Mesenteric fat pad (tissue), 1 donor: ENCODE measurements around the gene OR7A10. TPM values are rescaled to one million over a fixed set of nuclear protein-coding genes. Genes with fewer than 3 reads are reported as not detected.

Experiments used
- DNase-seq: peaks from one replicate; pipeline ENCODE4 v3.0.0-alpha.2; 2020; ENCODE audit warnings: low spot score
- long read RNA-seq: library from polyadenylated mRNA; unstranded; transcript quantifications from one replicate; pipeline ENCODE4 v2.0.0, GENCODE V29; 2020
- total RNA-seq: library from RNA; stranded (reverse); fragmentation: NEBNext Ultra II Directional; extraction: Animal tissue kit (Norgen Biotek cat#: 25700); gene quantifications from one replicate; pipeline ENCODE4 v1.2.1, GENCODE V29; 2021
- donor health status: DM: yes; HTN: yes; CAD: no.

OR7A10 gene
- not detected for total RNA-seq
- long read RNA-seq = 0 reads

GRCh38 chr19:14848822-14849221, at the start of gene OR7A10:
Gene OR7A10, minus strand, starts transcription at chr19:14848922. Its CDS starts 7,045 bp downstream, at chr19:14841877.
- DNase-seq = no peak

DNA sequence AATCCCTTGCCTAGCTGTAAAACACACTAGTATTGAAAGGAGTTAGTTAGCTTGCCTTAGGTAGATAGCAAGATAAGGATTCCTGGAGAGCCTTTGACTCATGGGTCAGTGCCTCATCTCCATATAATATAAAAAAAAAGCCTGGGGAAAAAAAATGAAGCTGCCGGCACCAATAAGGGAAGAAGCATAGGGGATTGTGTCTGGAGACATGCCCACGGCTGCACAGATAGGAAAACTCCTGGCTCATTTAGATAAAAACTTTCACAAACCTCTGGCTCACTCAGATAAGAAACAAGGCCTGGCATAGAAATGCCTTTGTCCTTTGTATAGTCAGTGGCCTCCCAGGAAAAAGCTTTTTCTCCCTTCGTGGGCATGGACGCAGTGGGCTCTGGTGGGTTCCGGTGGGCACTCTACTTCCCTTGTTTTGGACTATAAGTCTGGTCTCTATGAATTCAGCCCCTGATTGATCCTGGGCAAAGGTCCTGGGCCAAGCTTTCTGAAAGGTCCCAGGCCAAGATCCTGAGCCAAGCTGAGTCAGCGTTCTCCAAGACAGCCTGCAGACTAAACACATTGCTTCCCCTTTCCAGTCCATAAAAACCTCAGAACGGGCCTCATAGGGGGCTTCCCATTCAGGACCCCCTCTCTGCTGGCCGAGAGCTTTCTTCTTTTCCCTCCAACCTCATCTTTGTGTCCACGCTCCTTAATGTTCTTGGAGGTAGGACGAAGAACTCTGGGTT, 42.1 kb upstream of the OR7A10 start:
- no peak for DNase-seq

GRCh38 chr19:14889994-14890642, 41.4 kb upstream of the OR7A10 start:
- no peak for DNase-seq

GRCh38 chr19:14886032-14886431, 37.3 kb upstream of the OR7A10 start, which contains the start of gene OR7A17:
Gene OR7A17, minus strand, starts transcription at chr19:14886132. Its CDS starts 4,777 bp downstream, at chr19:14881355.
- no peak for DNase-seq

GRCh38 chr19:14871619-14872230, 23.0 kb upstream of the OR7A10 start:
- no peak for DNase-seq

GRCh38 chr19:14868497-14868896, 19.8 kb upstream of the OR7A10 start:
- no peak for DNase-seq

DNA sequence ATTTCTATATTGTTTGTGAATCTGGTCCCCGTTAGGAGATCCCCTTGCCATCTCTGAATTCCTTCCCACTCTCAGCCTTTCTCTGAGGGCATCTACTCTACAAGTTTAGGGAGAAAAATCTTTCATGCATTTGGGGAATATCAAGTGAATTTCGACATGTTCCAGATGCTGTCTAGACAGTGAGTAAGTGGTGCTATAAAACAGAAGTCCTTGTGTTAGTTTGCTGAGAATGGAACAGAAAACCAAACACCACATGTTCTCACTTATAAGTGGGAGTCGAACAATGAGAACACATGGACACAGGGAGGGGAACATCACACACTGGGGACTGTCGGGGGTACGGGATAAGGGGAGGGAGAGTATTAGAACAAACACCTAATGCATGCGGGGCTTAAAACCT, 5.1 kb downstream of the OR7A10 start:
- DNase-seq = no peak

DNA sequence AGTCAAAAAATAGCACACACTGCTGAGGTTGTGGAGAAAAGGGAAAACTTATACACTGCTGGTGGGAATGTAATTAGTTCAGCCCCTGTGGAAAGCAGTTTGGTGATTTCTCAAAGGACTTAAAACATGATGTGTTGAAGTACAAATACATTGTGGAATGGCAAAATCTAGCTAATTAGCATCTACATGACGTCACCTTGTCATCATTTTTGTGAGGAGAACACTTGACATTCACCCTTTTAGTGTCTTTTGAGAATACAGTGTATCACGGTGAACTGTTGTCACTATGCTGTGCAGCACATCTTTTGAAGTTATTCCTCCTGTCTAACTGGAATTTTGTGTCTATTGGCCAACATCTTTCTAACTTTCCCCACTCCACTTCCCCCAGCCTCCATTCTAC, 5.6 kb downstream of the OR7A10 start:
- no peak for DNase-seq

- DNase-seq = no peak
These were observed 8.5 kb downstream of the OR7A10 start for GRCh38 chr19:14840206-14840605.

DNA sequence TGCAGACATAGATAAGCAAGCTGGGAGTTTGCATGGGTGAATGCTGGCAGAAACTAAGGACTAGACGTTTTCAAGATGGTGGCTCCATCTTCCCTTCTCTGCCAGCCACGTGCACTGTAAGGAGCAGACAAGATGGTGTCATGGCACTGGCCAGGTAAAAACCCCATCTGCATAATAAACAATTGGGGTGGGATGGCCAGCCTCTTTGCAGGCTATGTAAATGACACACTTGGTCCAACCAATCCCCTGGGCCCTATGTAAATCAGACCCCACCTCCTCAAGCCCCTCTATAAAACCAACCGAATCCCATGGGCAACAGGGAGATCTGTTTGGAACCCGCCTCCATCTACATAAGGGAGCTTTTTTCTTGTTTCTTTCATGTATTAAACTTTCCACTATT, 11.3 kb downstream of the OR7A10 start:
- no peak for DNase-seq

GRCh38 chr19:14835011-14835410, 13.7 kb downstream of the OR7A10 start, which contains the start of the genes OR7A5 and OR7C1:
Gene OR7A5, minus strand, starts transcription at chr19:14835185. Its CDS starts 6,944 bp downstream, at chr19:14828241.
Gene OR7C1, minus strand, starts transcription at chr19:14835185. Its CDS starts 35,049 bp downstream, at chr19:14800136.
- DNase-seq = no peak

DNA sequence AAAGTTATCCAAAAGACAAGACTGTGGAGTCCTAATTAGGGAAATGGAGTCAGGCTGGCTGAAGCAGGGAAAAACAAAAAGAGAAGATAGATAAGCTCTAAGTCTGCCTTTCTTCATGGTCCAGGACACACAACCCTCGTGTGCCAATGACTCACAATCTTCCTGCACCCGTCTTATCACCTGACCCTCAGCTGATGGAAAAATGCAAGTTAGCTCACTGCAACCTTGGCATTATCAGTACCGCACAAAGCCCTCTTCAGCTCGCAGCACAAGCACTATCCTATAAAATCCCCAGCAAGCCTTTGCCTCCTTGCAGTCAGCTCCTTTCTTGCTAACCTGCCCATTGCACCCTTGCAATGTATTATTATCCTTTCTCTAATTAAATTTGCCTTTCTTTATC, 18.0 kb downstream of the OR7A10 start:
- no peak for DNase-seq

GRCh38 chr19:14826006-14826405, 22.7 kb downstream of the OR7A10 start:
- DNase-seq = no peak

DNA sequence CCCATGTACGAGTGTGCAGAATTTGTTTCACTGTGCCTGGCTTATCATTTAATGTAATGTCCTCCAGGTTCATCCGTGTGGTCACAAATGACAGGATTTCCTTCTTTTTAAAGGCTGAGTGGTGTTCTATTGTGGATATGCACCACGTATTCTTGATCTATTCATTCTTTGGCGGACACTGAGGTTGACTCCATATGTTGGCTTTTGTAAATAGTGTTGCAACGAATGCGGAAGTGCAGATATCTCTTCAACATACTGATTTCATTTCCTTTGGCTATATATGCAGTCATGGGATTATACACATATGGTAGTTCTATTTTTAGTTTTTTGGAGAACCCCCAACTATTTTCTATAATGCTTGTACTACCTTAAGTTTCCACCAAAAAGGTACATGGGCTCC, 26.8 kb downstream of the OR7A10 start:
- DNase-seq = no peak

DNA sequence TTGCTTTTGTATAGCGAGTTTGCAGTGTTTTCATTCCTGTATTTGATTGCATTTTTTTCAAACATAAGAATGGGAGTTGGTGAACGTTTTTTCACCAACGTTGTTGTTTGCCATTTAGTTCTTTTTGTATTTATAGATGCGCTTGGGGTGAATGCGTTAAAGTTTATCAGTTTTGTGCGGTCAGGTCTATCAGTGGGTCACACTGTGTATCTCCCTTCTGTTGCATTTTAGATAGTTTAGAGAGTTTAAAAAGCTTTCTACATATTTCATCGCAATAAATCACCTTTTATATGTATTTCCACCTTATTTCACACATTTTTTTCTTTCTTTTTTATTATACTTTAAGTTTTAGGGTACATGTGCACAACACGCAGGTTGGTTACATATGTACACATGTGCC, 30.1 kb downstream of the OR7A10 start:
- DNase-seq = no peak

- DNase-seq = no peak
These were observed 31.7 kb downstream of the OR7A10 start for GRCh38 chr19:14817052-14817451.

DNA sequence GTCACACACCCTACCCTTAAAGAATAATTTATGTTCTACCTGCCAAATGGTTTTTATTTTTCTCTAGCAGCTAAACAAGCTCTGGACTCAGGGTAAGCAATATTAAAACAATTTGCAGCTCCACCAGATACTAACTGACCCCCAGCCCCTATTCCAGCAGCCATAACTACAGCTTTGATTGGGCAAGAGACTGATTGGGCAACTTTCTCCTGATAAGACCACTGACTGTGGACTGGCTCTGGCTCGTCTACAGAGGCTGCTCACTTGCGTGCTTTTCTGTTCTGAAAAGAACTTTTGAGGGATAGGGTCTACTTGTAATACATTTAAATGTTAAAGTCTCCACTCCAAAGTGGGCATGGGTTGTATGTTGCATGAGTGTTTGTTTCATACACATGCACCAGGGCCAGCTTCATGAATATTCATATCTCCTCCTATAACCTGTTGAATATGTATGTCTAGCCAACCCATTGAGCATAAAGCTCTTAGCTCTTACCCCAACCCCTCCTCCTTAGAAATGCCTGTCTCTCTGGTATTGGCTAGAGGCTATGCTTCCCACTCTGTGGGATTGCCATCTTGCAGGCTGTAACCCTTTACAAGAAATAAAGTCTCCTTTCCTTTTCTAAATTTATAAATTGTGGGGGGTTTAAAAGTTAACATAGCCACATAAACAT, 33.6 kb downstream of the OR7A10 start:
- DNase-seq = no peak

DNA sequence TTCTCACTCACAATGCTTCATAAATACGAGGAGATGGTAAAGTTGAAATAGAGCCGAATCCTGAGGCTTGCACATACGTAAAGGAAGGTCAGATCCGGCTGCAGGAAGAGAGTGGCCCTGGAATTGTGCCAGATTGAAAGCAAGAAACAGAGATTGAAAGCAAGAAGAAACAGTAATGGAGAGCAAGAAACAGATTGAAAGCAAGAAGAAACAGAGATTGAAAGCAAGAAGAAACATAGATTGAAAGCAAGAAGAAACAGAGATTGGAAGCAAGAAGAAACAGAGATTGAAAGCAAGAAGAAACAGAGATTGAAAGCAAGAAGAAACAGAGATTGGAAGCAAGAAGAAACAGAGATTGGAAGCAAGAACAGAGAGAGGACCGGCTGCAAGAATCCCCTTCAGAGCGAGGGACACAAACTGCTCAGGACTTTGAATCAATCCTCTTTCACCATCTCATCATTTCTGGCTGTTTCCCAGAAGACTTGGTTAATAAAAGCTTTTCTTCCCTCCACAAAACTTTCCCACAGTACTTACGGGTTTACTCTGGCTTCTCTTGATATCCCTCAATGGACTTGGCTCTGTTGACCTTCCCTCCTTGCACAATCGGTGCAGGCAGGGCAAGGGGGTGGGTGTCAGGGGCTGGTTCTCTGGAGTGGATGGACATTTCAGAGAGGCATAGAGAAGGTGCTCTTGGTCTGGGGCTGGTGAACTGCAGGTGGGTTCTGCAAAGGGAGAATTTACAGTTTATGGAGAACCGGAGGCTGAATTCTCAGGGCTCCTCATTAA, 39.3 kb downstream of the OR7A10 start:
- DNase-seq = no peak

DNA sequence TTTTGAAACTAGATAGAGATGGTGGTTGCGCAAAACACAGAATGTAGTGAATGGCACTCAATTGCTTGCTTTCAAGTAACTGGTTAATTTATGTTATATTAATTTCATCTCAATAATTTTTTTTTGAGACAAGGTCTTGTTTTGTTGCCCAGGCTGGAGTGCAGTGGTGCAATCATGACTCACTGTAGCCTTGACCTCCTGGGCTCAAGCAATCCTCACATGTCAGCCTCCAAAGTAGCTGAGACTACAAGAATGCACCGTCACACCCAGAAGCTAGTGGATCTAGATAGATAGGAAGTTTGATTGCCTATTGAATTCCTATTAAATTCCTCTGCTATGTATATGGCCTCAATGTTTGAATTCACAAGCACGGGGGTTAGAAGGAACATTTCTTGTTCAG, 44.0 kb downstream of the OR7A10 start:
- no peak for DNase-seq

DNA sequence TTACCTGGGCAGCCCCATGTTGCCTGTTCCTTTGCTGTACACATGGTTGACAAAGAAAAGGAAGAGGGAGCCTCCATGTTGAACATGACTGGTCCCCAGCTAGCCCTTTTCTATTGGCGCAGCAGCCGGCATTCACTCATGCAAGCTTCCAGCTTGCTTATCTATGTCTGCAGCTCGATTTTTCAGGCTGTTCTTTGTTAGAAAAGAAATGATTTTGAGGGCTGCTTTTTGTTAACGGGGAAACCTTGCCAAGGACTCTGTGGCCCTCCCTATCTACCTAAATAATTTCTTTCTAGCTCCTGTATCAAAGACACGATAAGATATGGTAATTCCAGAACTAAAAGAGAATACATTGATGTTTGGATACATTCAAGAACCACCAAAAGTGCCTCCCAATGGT, 50.0 kb downstream of the OR7A10 start:
- DNase-seq = no peak

GRCh38 chr19:14796021-14796420, 52.7 kb downstream of the OR7A10 start:
- DNase-seq = no peak
